Activated CD8-positive, alpha-beta T cell treated with anti-CD3 and anti-CD28 coated beads for 36 hours (primary cell): ENCODE data around the gene LIM2. TPM values are rescaled to one million over a fixed set of nuclear protein-coding genes. Genes with fewer than 3 reads are reported as not detected.

ENCODE experiments used
- ATAC-seq: fragments of 200-7000 bp; cut with Tn5 transposase; one replicate; pipeline ENCODE4 v1.10.0; 2021; ENCODE audit warnings: mild to moderate bottlenecking, moderate library complexity
- CTCF ChIA-PET: fragments of 350-600 bp; sonication (Branson Sonifier 250); formaldehyde crosslinking; loops from one replicate; lab custom pipeline; 2021; ENCODE audit warnings: antibody characterized with exemption; lab: Charles Lee
- POLR2A ChIA-PET: fragments of 350-600 bp; sonication (Branson Sonifier 250); formaldehyde crosslinking; loops from one replicate; lab custom pipeline; 2021; ENCODE audit warnings: antibody characterized with exemption; lab: Charles Lee
- DNase-seq: peaks from one replicate; pipeline ENCODE4 v3.0.0-alpha.2; 2020
- H3K27ac Mint-ChIP-seq: one replicate; pipeline ENCODE4 v1.8.0; 2021; ENCODE audit warnings: mild to moderate bottlenecking, mixed read lengths
- H3K27me3 Mint-ChIP-seq: one replicate; pipeline ENCODE4 v1.8.0; 2021; ENCODE audit warnings: mixed read lengths
- H3K36me3 Mint-ChIP-seq: one replicate; pipeline ENCODE4 v1.8.0; 2021; ENCODE audit warnings: low read depth, mixed read lengths
- H3K4me1 Mint-ChIP-seq: one replicate; pipeline ENCODE4 v1.8.0; 2021; ENCODE audit warnings: low read depth, mixed read lengths
- H3K4me3 Mint-ChIP-seq: one replicate; pipeline ENCODE4 v1.8.0; 2021; ENCODE audit warnings: mild to moderate bottlenecking, moderate library complexity, mixed read lengths
- H3K9me3 Mint-ChIP-seq: one replicate; pipeline ENCODE4 v1.8.0; 2021; ENCODE audit warnings: mixed read lengths
- intact Hi-C: fragments of 100-400 bp; cut with micrococcal nuclease; formaldehyde crosslinking; loops from one replicate; pipeline ENCODE4 v1.10.0; 2022
- total RNA-seq, 2 experiments: library from RNA; stranded (reverse); gene quantifications; one replicate each; pipeline ENCODE4 v1.2.3, GENCODE V29; 2021
- TF ChIP-seq, protein P1 (sequence below): fragments of 200-600 bp; IDR thresholded peaks from one replicate; pipeline ENCODE4 v1.8.0; 2022; ENCODE audit warnings: antibody characterized with exemption, mild to moderate bottlenecking

LIM2 gene
- total RNA-seq, 2 experiments from 2014 or later, result 1.4 to 2.6 TPM

DNA sequence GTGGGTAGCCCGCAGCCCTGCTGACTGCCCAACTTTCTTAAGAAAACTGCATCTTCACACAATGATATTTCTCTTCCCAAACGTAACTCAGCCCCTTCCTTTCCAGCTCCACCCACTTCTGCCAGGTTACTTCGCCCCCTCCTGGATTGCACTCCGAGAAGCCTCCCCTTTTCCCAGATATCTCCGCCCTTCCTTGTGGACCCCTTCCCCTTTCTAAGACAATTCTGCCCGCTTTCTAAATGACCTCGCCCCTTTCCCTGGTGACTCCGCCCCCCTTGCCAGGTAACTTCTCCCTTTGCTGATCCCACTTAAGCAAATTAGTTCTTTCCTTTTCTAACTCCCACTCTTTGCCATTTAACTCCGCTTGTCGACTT, 48.5 kb downstream of the LIM2 start:
- intact Hi-C loops, result loop anchor here (10.0 kb wide), 1 partner anchor 86 kb away; no protein-coding TSS in a partner anchor
- ATAC-seq (peak; percentile 5), DNase-seq (no peak)
- Mint-ChIP-seq H3K27ac (peak overlapping the region; percentile 82), H3K9me3 (no peaks in the 10 kb centered on the region), H3K36me3 (no peaks in the 10 kb centered on the region), H3K4me3 (peak overlapping the region; percentile 77), H3K27me3 (peaks cover 1% of the 10 kb centered on the region), H3K4me1 (peaks cover 13% of the 10 kb centered on the region)
- TF ChIP-seq, protein P1, sequence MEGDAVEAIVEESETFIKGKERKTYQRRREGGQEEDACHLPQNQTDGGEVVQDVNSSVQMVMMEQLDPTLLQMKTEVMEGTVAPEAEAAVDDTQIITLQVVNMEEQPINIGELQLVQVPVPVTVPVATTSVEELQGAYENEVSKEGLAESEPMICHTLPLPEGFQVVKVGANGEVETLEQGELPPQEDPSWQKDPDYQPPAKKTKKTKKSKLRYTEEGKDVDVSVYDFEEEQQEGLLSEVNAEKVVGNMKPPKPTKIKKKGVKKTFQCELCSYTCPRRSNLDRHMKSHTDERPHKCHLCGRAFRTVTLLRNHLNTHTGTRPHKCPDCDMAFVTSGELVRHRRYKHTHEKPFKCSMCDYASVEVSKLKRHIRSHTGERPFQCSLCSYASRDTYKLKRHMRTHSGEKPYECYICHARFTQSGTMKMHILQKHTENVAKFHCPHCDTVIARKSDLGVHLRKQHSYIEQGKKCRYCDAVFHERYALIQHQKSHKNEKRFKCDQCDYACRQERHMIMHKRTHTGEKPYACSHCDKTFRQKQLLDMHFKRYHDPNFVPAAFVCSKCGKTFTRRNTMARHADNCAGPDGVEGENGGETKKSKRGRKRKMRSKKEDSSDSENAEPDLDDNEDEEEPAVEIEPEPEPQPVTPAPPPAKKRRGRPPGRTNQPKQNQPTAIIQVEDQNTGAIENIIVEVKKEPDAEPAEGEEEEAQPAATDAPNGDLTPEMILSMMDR, result no peak
- CTCF ChIA-PET, result interaction anchor here (0.6 to 3.2 kb wide), 17 partner anchors 11 to 321 kb away, joined by 3 to 23 read pairs (median 5); partner anchors contain the start of genes ETFB and SIGLEC10
- POLR2A ChIA-PET, result no interaction called here

DNA sequence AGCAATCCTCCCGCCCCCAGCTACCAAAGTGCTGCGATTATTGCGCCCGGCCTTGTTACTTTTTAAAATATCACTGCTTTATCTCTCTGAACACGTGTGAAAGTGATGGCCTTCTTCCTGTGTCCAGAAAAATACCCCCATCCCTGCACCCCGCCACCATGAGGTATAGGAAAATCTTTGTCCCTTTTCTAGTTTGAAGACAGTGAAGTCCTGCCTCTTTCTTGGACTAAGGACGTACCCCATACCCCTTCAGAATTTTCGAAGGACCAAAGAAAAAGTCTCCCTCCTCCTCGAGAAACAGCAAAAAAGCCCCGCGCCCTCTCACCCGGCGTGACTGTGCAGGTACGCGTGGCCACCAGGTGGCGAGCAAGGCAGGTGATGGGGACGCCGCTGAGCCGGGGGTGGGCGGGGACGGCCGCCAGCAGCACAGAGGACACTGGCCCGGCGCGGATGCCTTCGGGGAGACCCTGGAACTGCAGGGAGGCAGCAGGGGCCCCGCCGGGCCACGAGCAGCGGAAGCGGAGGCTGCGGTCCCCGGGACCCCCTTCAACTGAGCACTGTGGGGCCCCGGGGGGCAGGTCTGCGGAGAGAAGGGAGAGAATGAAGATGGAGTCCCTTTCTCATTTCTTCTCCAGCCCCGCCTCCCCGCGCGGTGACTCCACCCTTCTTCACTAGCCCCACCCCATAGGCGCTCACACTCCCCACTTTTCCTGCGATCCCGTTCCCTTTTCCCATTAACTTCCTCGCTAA, 49.0 kb downstream of the LIM2 start:
- peak overlapping the region; percentile 77 for H3K4me3 Mint-ChIP-seq
- no peaks in the 10 kb centered on the region for H3K36me3 Mint-ChIP-seq
- CTCF ChIA-PET, result interaction anchor here (0.6 to 3.2 kb wide), 23 partner anchors 11 to 323 kb away, joined by 3 to 23 read pairs (median 4); partner anchors contain the start of genes C19orf84 and ETFB
- POLR2A ChIA-PET, result interaction anchor here (0.8 to 0.9 kb wide), 2 partner anchors 16 to 102 kb away, joined by 3 read pairs; no protein-coding TSS in a partner anchor
- DNase-seq (peak; percentile 95), ATAC-seq (peak; percentile 74)
- H3K9me3 Mint-ChIP-seq, result no peaks in the 10 kb centered on the region
- H3K27me3 Mint-ChIP-seq, result peaks cover 1% of the 10 kb centered on the region
- intact Hi-C loops, result loop anchor here (10.0 kb wide), 1 partner anchor 86 kb away; no protein-coding TSS in a partner anchor
- H3K4me1 Mint-ChIP-seq, result peaks cover 13% of the 10 kb centered on the region
- TF ChIP-seq, protein P1, result peak; percentile 93
- H3K27ac Mint-ChIP-seq, result peak overlapping the region; percentile 82

DNA sequence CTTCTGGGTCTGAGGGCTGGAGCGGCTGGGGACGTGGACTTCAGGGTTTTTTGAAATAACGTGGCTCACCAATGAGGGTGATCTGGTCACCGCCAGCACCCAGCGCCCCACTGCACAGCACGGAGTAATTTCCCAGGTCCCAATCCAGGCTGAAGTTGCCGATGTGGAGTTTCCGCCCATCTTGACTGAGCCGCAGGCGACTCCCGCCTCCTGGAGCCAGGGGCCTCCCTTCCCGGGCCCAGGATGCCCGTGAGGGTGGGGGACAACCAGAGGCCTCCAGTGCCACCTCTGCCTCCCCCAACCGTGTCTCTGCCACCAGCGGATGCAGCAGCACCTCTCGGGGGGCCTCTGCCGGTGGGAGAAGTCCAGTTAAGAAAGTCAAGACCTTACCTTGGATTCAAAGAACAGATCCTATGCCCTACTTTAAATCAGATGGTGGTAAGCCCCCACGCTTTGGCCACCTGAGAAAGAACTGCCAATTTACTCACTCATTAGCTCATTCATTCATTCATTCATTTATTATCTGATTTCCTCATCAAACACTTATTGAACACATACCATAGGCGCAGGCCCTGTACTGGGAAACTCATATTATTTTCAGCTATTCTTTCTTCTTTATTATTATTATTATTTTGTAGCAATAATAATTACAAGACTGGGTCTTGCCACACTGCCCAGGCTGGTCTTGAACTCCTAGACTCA, 49.8 kb downstream of the LIM2 start:
- H3K4me3 Mint-ChIP-seq, result peak overlapping the region; percentile 77
- H3K27ac Mint-ChIP-seq, result peak overlapping the region; percentile 60
- no peak for ATAC-seq
- no peaks in the 10 kb centered on the region for H3K9me3 Mint-ChIP-seq
- no peak for DNase-seq
- POLR2A ChIA-PET, result interaction anchor here (0.8 to 0.9 kb wide), 2 partner anchors 17 to 103 kb away, joined by 3 read pairs; no protein-coding TSS in a partner anchor
- intact Hi-C loops, result loop anchor here (10.0 kb wide), 1 partner anchor 87 kb away; no protein-coding TSS in a partner anchor
- CTCF ChIA-PET, result interaction anchor here (0.7 to 3.2 kb wide), 15 partner anchors 13 to 324 kb away, joined by 3 to 23 read pairs (median 4); partner anchors contain the start of genes C19orf84 and ETFB
- H3K4me1 Mint-ChIP-seq, result peaks cover 13% of the 10 kb centered on the region
- peaks cover 1% of the 10 kb centered on the region for H3K27me3 Mint-ChIP-seq
- TF ChIP-seq, protein P1, result no peak
- no peaks in the 10 kb centered on the region for H3K36me3 Mint-ChIP-seq

DNA sequence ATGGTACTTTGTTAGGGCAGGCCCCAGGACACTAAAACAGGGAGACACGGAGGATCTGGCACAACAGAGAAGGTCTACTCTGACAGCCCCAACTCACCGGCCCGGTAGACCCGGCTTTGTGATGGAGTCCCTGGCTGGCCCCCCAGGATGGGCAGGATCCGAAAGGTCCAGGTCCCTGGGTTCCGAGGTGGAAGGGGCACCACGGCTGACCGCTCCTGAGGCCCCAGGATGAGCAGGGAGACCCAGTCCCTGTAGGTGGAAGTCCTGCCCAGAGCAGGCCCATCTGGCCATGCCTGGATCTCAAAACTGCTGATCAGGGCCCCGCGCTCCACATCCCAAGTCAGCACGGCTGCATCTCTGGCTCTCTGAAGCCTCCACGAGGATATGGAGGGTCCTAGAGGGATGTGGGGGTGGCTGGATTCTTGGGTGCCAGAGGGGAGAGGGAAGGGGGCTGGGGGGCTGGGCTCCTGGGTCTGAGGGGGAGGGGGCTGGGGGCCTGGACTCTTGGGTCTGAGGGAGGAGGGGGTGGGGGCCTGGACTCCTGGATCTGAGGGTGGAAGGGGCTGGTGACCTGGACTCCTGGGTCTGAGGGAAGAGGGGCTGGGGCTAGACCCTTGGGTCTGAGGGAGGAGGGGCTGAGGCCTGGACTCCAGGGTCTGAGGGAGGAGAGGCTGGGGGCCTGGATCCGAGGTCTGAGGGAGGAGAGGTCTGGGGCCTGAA, 50.5 kb downstream of the LIM2 start:
- intact Hi-C loops, result loop anchor here (10.0 kb wide), 1 partner anchor 88 kb away; no protein-coding TSS in a partner anchor
- no peak overlapping the region for H3K4me3 Mint-ChIP-seq
- H3K36me3 Mint-ChIP-seq, result no peaks in the 10 kb centered on the region
- H3K27ac Mint-ChIP-seq, result no peak overlapping the region
- ChIA-PET POLR2A (no interaction called here), CTCF (interaction anchor here (0.7 to 2.5 kb wide), 7 partner anchors 27 to 324 kb away, joined by 3 to 23 read pairs (median 3); partner anchors contain the start of gene ETFB)
- TF ChIP-seq, protein P1, result no peak
- H3K9me3 Mint-ChIP-seq, result no peaks in the 10 kb centered on the region
- peaks cover 13% of the 10 kb centered on the region for H3K4me1 Mint-ChIP-seq
- DNase-seq (no peak), ATAC-seq (no peak)
- H3K27me3 Mint-ChIP-seq, result peaks cover 1% of the 10 kb centered on the region
